Measurements from ENCODE around the gene RPL12. TPM values are rescaled to one million over a fixed set of nuclear protein-coding genes. Genes with fewer than 3 reads are reported as not detected.

Gene RPL12
- total RNA-seq, 4 donors from 2014 or later = 999 to 4,423 (median 2,373) TPM

- Histone ChIP-seq H3K9me3 (no peaks in the 10 kb centered on the region), H3K4me1 (peaks cover 5 to 15% of the 10 kb centered on the region in 2 donors), H3K27me3 (no peaks in the 10 kb centered on the region), H3K27ac (peak overlapping the region; percentile 88 to 95), H3K4me3 (peak overlapping the region; percentile 75 to 79), H3K36me3 (no peaks in the 10 kb centered on the region)
- no peak for TF ChIP-seq POLR2A (IDR thresholded peaks at IDR 0.05)
- no peak for TF ChIP-seq CTCF (IDR thresholded peaks at IDR 0.05)
- intact Hi-C loops (cut with DNase I; ENCODE audit: low total_unique reads) = no loop called here
- peak in 1 of 2 donors; percentile 30 for DNase-seq
These were observed 904 bp downstream of the RPL12 start for GRCh38 chr9:127450243-127450760.

- DNase-seq = no peak
- Histone ChIP-seq H3K4me1 (peaks cover 5 to 15% of the 10 kb centered on the region in 2 donors), H3K27me3 (no peaks in the 10 kb centered on the region), H3K27ac (peak overlapping the region; percentile 88 to 95), H3K4me3 (peak overlapping the region in 1 of 2 donors; percentile 75), H3K9me3 (no peaks in the 10 kb centered on the region), H3K36me3 (no peaks in the 10 kb centered on the region)
- intact Hi-C loops (cut with DNase I; ENCODE audit: low total_unique reads) = no loop called here
- TF ChIP-seq POLR2A (IDR thresholded peaks at IDR 0.05) = no peak
- no peak for TF ChIP-seq CTCF (IDR thresholded peaks at IDR 0.05)
These were observed 1.8 kb downstream of the RPL12 start for GRCh38 chr9:127449332-127449966.

GRCh38 chr9:127448112-127448805, 2.9 kb downstream of the RPL12 start:
- Histone ChIP-seq H3K4me1 (peaks cover 5 to 15% of the 10 kb centered on the region in 2 donors), H3K4me3 (no peak overlapping the region), H3K27ac (no peak overlapping the region), H3K9me3 (no peaks in the 10 kb centered on the region), H3K27me3 (no peaks in the 10 kb centered on the region), H3K36me3 (no peaks in the 10 kb centered on the region)
- DNase-seq = no peak
- TF ChIP-seq POLR2A (IDR thresholded peaks at IDR 0.05) (no peak), CTCF (IDR thresholded peaks at IDR 0.05) (no peak)
- intact Hi-C loops (cut with DNase I; ENCODE audit: low total_unique reads) = no loop called here

GRCh38 chr9:127447416-127448111, 3.6 kb downstream of the RPL12 start:
- H3K4me1 ChIP-seq = peaks cover 2 to 14% of the 10 kb centered on the region in 2 donors
- H3K36me3 ChIP-seq = no peaks in the 10 kb centered on the region
- intact Hi-C loops (cut with DNase I; ENCODE audit: low total_unique reads) = no loop called here
- no peaks in the 10 kb centered on the region for H3K9me3 ChIP-seq
- H3K27ac ChIP-seq = no peak overlapping the region
- no peak overlapping the region for H3K4me3 ChIP-seq
- H3K27me3 ChIP-seq = no peaks in the 10 kb centered on the region
- DNase-seq = no peak
- TF ChIP-seq CTCF (IDR thresholded peaks at IDR 0.05) (no peak), POLR2A (IDR thresholded peaks at IDR 0.05) (no peak)
